IPS DF 19.7 (cell line): ENCODE measurements around the gene UFL1.

Source experiments
- DNase-seq: peaks from one replicate; pipeline ENCODE4 v3.0.0-alpha.2; 2013; ENCODE audit warnings: low read depth, low spot score

Gene UFL1

GRCh38 chr6:96571551-96571950 lies 49.9 kb downstream of the UFL1 start:
- no peak for DNase-seq

DNA sequence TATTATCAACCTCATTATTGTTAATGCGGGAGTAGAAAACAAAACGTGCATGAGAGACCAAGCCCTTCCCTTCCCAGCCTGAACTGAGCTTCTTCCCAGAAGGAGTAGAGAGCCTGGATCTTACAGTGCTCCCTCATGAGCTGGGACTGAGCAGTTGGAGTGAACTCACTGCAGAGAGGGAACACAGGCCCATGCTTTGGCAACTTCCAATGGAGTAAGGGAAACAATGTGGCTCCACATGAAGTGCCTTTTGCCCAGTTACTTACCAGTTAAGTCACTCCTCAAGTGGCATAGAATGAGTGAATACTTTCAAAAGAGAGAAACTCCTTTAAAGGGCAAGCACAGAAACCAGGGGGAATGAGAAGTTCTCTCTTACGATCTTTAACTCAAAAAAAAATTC lies 53.8 kb downstream of the UFL1 start:
- no peak for DNase-seq

- DNase-seq, result no peak
Observed at GRCh38 chr6:96576221-96576620, 54.6 kb downstream of the UFL1 start.

DNA sequence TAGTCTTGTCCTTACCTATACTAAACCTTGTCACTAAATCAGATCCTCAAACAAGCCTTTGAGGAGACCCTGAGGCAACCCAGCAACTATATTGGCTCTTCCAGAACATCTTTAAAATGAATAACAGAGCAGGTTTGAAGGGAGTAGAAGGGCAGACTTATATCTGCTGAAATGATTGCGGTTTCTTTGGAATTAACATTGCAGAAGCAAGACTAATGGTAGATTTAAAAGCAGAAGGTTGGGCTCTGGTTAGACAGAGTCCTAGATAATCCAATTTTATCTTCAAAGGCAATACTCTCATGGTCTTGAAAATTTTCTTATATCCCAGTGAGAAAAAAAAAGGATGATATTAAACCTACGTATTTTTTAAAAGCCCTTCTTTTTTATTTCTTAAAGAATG lies 60.4 kb downstream of the UFL1 start:
- DNase-seq, result no peak

- no peak for DNase-seq
Observed at GRCh38 chr6:96582436-96582835, 60.8 kb downstream of the UFL1 start.

DNA sequence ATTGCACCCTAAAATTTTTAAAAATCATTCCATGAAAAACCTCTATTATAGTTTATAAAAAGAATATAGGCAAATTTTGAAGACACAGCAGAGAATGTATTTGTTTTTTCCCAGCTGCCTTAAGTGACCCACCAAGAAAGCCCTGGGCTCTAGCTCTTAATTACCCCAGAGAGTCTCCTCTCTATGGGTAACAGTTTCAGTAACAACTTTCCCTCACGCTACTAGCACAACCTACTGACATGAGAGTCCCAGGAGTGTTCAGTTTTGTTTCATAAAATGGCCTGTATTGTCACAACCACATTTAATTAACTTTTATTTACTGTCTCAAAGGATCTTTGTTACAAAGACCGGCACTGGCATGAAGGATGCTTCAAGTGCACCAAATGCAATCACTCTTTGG lies 82.8 kb downstream of the UFL1 start:
- no peak for DNase-seq
